HepG2 (cell line): ENCODE results near the gene CTSZ. TPM values are rescaled to one million over a fixed set of nuclear protein-coding genes. Genes with fewer than 3 reads are reported as not detected.

ENCODE experiments used
- ATAD3A ChIP-seq: sonication (generic); formaldehyde crosslinking; IDR thresholded peaks from 2 replicates; pipeline ENCODE4 v1.4.0; 2020; ENCODE audit warnings: missing genetic modification reagents
- GFI1 ChIP-seq: sonication (generic); formaldehyde crosslinking; IDR thresholded peaks from 2 replicates; pipeline ENCODE4 v1.5.0; 2020; ENCODE audit warnings: missing genetic modification reagents, mild to moderate bottlenecking, borderline replicate concordance
- GTF3A ChIP-seq: sonication (generic); formaldehyde crosslinking; conservative IDR thresholded peaks from 2 replicates; pipeline ENCODE4 v1.4.0; 2020; ENCODE audit warnings: mild to moderate bottlenecking, missing genetic modification reagents
- IRF1 ChIP-seq: sonication (generic); formaldehyde crosslinking; IDR thresholded peaks from 2 replicates; pipeline ENCODE4 v1.4.0; 2020; ENCODE audit warnings: low read depth, mild to moderate bottlenecking, missing genetic modification reagents
- PPARG ChIP-seq: conservative IDR thresholded peaks from 2 replicates; pipeline ENCODE4 v1.6.1; 2016; ENCODE audit warnings: missing biosample characterization, missing genetic modification reagents
- TBX2 ChIP-seq: sonication (generic); formaldehyde crosslinking; IDR thresholded peaks from 2 replicates; pipeline ENCODE4 v1.5.0; 2020; ENCODE audit warnings: missing genetic modification reagents, mild to moderate bottlenecking, borderline replicate concordance
- UBTF ChIP-seq: sonication (generic); formaldehyde crosslinking; IDR thresholded peaks from 2 replicates; pipeline ENCODE4 v1.4.0; 2020; ENCODE audit warnings: mild to moderate bottlenecking, missing genetic modification reagents
- YY1 ChIP-seq: IDR thresholded peaks from 2 replicates; pipeline ENCODE4 v1.6.1; 2011; ENCODE audit warnings: low read length, low read depth, moderate library complexity, mild to moderate bottlenecking; ENCODE audit not compliant: insufficient read depth, insufficient replicate concordance
- ZBTB4 ChIP-seq: sonication (generic); formaldehyde crosslinking; IDR thresholded peaks from 2 replicates; pipeline ENCODE4 v1.4.0; 2020; ENCODE audit warnings: missing genetic modification reagents, mild to moderate bottlenecking, borderline replicate concordance
- ZBTB7B ChIP-seq: sonication (generic); formaldehyde crosslinking; IDR thresholded peaks from 2 replicates; pipeline ENCODE4 v1.4.0; 2020; ENCODE audit warnings: missing genetic modification reagents
- ZMYM3 ChIP-seq: sonication (generic); formaldehyde crosslinking; IDR thresholded peaks from 2 replicates; pipeline ENCODE4 v1.5.1; 2020; ENCODE audit warnings: mild to moderate bottlenecking, missing genetic modification reagents
- ZNF256 ChIP-seq: sonication (generic); formaldehyde crosslinking; conservative IDR thresholded peaks from 2 replicates; pipeline ENCODE4 v1.4.0; 2020; ENCODE audit warnings: missing genetic modification reagents
- ZNF326 ChIP-seq: sonication (generic); formaldehyde crosslinking; IDR thresholded peaks from 2 replicates; pipeline ENCODE4 v1.4.0; 2020; ENCODE audit warnings: missing genetic modification reagents, borderline replicate concordance
- ZNF33B ChIP-seq: sonication (generic); formaldehyde crosslinking; IDR thresholded peaks from 2 replicates; pipeline ENCODE4 v1.5.1; 2020; ENCODE audit warnings: mild to moderate bottlenecking, missing genetic modification reagents
- ZNF441 ChIP-seq: sonication (generic); formaldehyde crosslinking; IDR thresholded peaks from 2 replicates; pipeline ENCODE4 v1.7.0; 2021; ENCODE audit warnings: missing genetic modification reagents, borderline replicate concordance
- ZNF784 ChIP-seq: sonication (generic); formaldehyde crosslinking; IDR thresholded peaks from 2 replicates; pipeline ENCODE4 v1.5.1; 2020; ENCODE audit warnings: missing genetic modification reagents, mild to moderate bottlenecking, borderline replicate concordance
- ZNF839 ChIP-seq: sonication (generic); formaldehyde crosslinking; IDR thresholded peaks from 2 replicates; pipeline ENCODE4 v1.4.0; 2020; ENCODE audit warnings: missing genetic modification reagents, mild to moderate bottlenecking, borderline replicate concordance
- polyA plus RNA-seq, 8 experiments: library from polyadenylated mRNA; depleted of rRNA in 3 of 8; stranded (reverse) in 7 of 8; unstranded in 1 of 8; fragments of >200 nt; fragmentation: Illumina TruSeq in 4 of 8; extraction: Trizol in 4 of 8; gene quantifications; 2 replicates each; pipeline versions ENCODE4 v1.2.1 to v1.2.3, GENCODE V29; 2011 to 2016; ENCODE audit warnings: low read depth in 4 of 8, missing spikeins in 1 of 8, mixed read lengths in 1 of 8; ENCODE audit not compliant: insufficient read depth in 1 of 8
- total RNA-seq, 5 experiments: library from RNA; depleted of rRNA; stranded (reverse); fragments of >200 nt; fragmentation: Illumina TruSeq; extraction: Trizol; gene quantifications; 2 replicates each; pipeline ENCODE4 v1.2.3, GENCODE V29; 2016; ENCODE audit warnings: low read depth in 1 of 5
- TF ChIP-seq, protein P1 (sequence below): sonication (generic); formaldehyde crosslinking; IDR thresholded peaks from 2 replicates; pipeline ENCODE4 v1.9.0; 2021; ENCODE audit warnings: missing genetic modification reagents, mild to moderate bottlenecking, borderline replicate concordance
- TF ChIP-seq, protein P2 (sequence below): sonication (generic); formaldehyde crosslinking; IDR thresholded peaks from 2 replicates; pipeline ENCODE4 v1.4.0; 2020; ENCODE audit warnings: missing genetic modification reagents, borderline replicate concordance

The CTSZ gene
- total and polyA plus RNA-seq, 2 of the 13 experiments (the other 11 are each of a cell fraction or from before 2014, with no cell fraction given) = 0.33 TPM; not detected in 1

GRCh38 chr20:59006167-59006863 lies 739 bp downstream of the CTSZ start (continued):
- TF ChIP-seq ZNF256 (no peak), ZNF441 (CRISPR knock-in tag) (no peak), ZMYM3 (CRISPR knock-in tag) (0 out of 2 replicates have a peak, but pooled peaks have one; percentile 40), UBTF (CRISPR knock-in tag) (peak; percentile 46), ZNF839 (CRISPR knock-in tag) (no peak), ZNF326 (CRISPR knock-in tag) (no peak), ZBTB4 (CRISPR knock-in tag) (no peak), GTF3A (no peak), ATAD3A (CRISPR knock-in tag) (no peak), GFI1 (CRISPR knock-in tag) (no peak), IRF1 (no peak), ZNF33B (CRISPR knock-in tag) (no peak), TBX2 (no peak), ZBTB7B (CRISPR knock-in tag) (peak; percentile 73; the same call in 1 of the 2 replicates), PPARG (CRISPR knock-in tag) (no peak), YY1 (no peak), ZNF784 (CRISPR knock-in tag) (no peak)
- TF ChIP-seq, protein P1, sequence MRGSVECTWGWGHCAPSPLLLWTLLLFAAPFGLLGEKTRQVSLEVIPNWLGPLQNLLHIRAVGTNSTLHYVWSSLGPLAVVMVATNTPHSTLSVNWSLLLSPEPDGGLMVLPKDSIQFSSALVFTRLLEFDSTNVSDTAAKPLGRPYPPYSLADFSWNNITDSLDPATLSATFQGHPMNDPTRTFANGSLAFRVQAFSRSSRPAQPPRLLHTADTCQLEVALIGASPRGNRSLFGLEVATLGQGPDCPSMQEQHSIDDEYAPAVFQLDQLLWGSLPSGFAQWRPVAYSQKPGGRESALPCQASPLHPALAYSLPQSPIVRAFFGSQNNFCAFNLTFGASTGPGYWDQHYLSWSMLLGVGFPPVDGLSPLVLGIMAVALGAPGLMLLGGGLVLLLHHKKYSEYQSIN (CRISPR knock-in tag) = no peak
- TF ChIP-seq, protein P2, sequence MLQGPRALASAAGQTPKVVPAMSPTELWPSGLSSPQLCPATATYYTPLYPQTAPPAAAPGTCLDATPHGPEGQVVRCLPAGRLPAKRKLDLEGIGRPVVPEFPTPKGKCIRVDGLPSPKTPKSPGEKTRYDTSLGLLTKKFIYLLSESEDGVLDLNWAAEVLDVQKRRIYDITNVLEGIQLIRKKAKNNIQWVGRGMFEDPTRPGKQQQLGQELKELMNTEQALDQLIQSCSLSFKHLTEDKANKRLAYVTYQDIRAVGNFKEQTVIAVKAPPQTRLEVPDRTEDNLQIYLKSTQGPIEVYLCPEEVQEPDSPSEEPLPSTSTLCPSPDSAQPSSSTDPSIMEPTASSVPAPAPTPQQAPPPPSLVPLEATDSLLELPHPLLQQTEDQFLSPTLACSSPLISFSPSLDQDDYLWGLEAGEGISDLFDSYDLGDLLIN (CRISPR knock-in tag) = 0 out of 2 replicates have a peak, but pooled peaks have one; percentile 10
